BJ (cell line): Measurements from ENCODE around the gene COPZ2. TPM values are rescaled to one million over a fixed set of nuclear protein-coding genes. Genes with fewer than 3 reads are reported as not detected.

Source experiments
- CTCF ChIA-PET: fragments of 350-600 bp; formaldehyde crosslinking; extraction: SDS; loops from one replicate; lab custom pipeline; 2021; ENCODE audit warnings: antibody characterized with exemption, inconsistent platforms; lab: Yijun Ruan, JAX
- POLR2A ChIA-PET: fragments of 300-600 bp; sonication (Branson Sonifier 250); formaldehyde crosslinking; extraction: SDS; loops from one replicate; lab custom pipeline; 2021; ENCODE audit warnings: antibody characterized with exemption; lab: Charles Lee
- DNase-seq: peaks from one replicate; pipeline ENCODE4 v3.0.0-alpha.2; 2011; ENCODE audit warnings: low read depth
- H3K27me3 ChIP-seq: 2 replicates; pipeline ENCODE4 v1.6.0; 2011; ENCODE audit warnings: low read length; ENCODE audit not compliant: control insufficient read depth, insufficient read depth
- H3K36me3 ChIP-seq: 2 replicates; pipeline ENCODE4 v1.5.1; 2011; ENCODE audit warnings: low read length; ENCODE audit not compliant: control insufficient read depth, insufficient read depth
- H3K4me3 ChIP-seq: 2 replicates; pipeline ENCODE4 v1.5.1; 2011; ENCODE audit warnings: low read depth, mild to moderate bottlenecking, control low read depth, low read length
- CTCF ChIP-seq: IDR thresholded peaks from 2 replicates; pipeline ENCODE4 v1.5.1; 2011; ENCODE audit warnings: low read depth, mild to moderate bottlenecking, control low read depth, inconsistent platforms, low read length, moderate library complexity; ENCODE audit not compliant: insufficient read depth
- polyA plus RNA-seq: library from polyadenylated mRNA; depleted of rRNA; stranded (reverse); fragments of >200 nt; gene quantifications from 2 replicates; pipeline ENCODE4 v1.2.3, GENCODE V29; 2011

Gene COPZ2
- polyA plus RNA-seq, 1 experiment: 132 TPM

- H3K4me3 ChIP-seq: no peak overlapping the region
- H3K36me3 ChIP-seq: peaks cover 31% of the 10 kb centered on the region
- CTCF ChIA-PET: interaction anchor here (1.5 to 1.9 kb wide), 2 partner anchors 10 to 33 kb away, joined by 4 to 7 read pairs; no protein-coding TSS in a partner anchor
- H3K27me3 ChIP-seq: no peaks in the 10 kb centered on the region
- POLR2A ChIA-PET: no interaction called here
- no peak for TF ChIP-seq CTCF
- no peak for DNase-seq
Observed at GRCh38 chr17:48059125-48059668, 21.6 kb upstream of the COPZ2 start.

GRCh38 chr17:48058393-48059124 lies 21.0 kb upstream of the COPZ2 start:
- no peaks in the 10 kb centered on the region for H3K27me3 ChIP-seq
- H3K36me3 ChIP-seq: peaks cover 31% of the 10 kb centered on the region
- DNase-seq: no peak
- POLR2A ChIA-PET: no interaction called here
- no peak for TF ChIP-seq CTCF
- no peak overlapping the region for H3K4me3 ChIP-seq
- CTCF ChIA-PET: interaction anchor here (0.7 to 1.9 kb wide), 4 partner anchors 10 to 33 kb away, joined by 4 to 8 read pairs (median 6); partner anchors contain the start of gene NFE2L1

- peaks cover 31% of the 10 kb centered on the region for H3K36me3 ChIP-seq
- CTCF ChIA-PET: interaction anchor here (1.2 to 3.3 kb wide), 4 partner anchors 9 to 32 kb away, joined by 3 to 10 read pairs (median 6); partner anchors contain the start of gene NFE2L1
- no peak overlapping the region for H3K4me3 ChIP-seq
- no peaks in the 10 kb centered on the region for H3K27me3 ChIP-seq
- POLR2A ChIA-PET: no interaction called here
- TF ChIP-seq CTCF: no peak
- DNase-seq: no peak
Observed at GRCh38 chr17:48057626-48058025, 20.0 kb upstream of the COPZ2 start.

GRCh38 chr17:48056879-48057278 lies 19.3 kb upstream of the COPZ2 start:
- ChIA-PET CTCF (interaction anchor here (1.2 to 3.3 kb wide), 3 partner anchors 18 to 31 kb away, joined by 3 to 10 read pairs (median 4); no protein-coding TSS in a partner anchor), POLR2A (no interaction called here)
- H3K4me3 ChIP-seq: no peak overlapping the region
- H3K27me3 ChIP-seq: no peaks in the 10 kb centered on the region
- no peak for DNase-seq
- peaks cover 30% of the 10 kb centered on the region for H3K36me3 ChIP-seq
- no peak for TF ChIP-seq CTCF

GRCh38 chr17:48056246-48056745 lies 18.7 kb upstream of the COPZ2 start:
- H3K27me3 ChIP-seq: no peaks in the 10 kb centered on the region
- POLR2A ChIA-PET: no interaction called here
- no peak for TF ChIP-seq CTCF
- H3K4me3 ChIP-seq: no peak overlapping the region
- CTCF ChIA-PET: interaction anchor here (0.8 to 3.3 kb wide), 5 partner anchors 12 to 74 kb away, joined by 3 to 10 read pairs (median 4); no protein-coding TSS in a partner anchor
- DNase-seq: no peak
- H3K36me3 ChIP-seq: peaks cover 32% of the 10 kb centered on the region
